IMR-90 (cell line): ENCODE data around the gene BARX1. TPM values are rescaled to one million over a fixed set of nuclear protein-coding genes. Genes with fewer than 3 reads are reported as not detected.

Source experiments
- ATAC-seq: fragments of 200-7000 bp; cut with Tn5 transposase; 2 replicates; pipeline ENCODE4 v1.9.1; 2020; ENCODE audit warnings: low read depth, mild to moderate bottlenecking, moderate library complexity
- BruUV-seq: library from RNA; stranded (reverse); fragments of 400-500 nt; replicated peaks from 2 replicates; lab custom pipeline; 2021; lab: Mats Ljungman, UMichigan
- CTCF ChIA-PET: fragments of 300-600 bp; formaldehyde crosslinking; extraction: SDS; loops from one replicate; lab custom pipeline; 2021; ENCODE audit warnings: antibody characterized with exemption; lab: Yijun Ruan, JAX
- POLR2A ChIA-PET: fragments of 300-600 bp; sonication (Branson Sonifier 250); formaldehyde crosslinking; loops from one replicate; lab custom pipeline; 2022; ENCODE audit warnings: antibody characterized with exemption; ENCODE audit not compliant: unreplicated experiment; lab: Charles Lee
- DNase-seq: peaks from one replicate; pipeline ENCODE4 v3.0.0; 2013
- H2AFZ ChIP-seq: replicated peaks from 2 replicates; pipeline ENCODE3; 2013; ENCODE audit warnings: low read length, mild to moderate bottlenecking; ENCODE audit not compliant: poor library complexity
- H2AK5ac ChIP-seq: 2 replicates; pipeline ENCODE4 v1.6.1; 2013; ENCODE audit warnings: low read depth, low read length, inconsistent platforms
- H2AK9ac ChIP-seq: replicated peaks from 2 replicates; pipeline ENCODE3; 2013; ENCODE audit warnings: mild to moderate bottlenecking, low read depth, low read length, moderate library complexity; ENCODE audit not compliant: poor library complexity
- H2BK120ac ChIP-seq: 2 replicates; pipeline ENCODE4 v1.6.1; 2013; ENCODE audit warnings: low read depth, low read length, inconsistent platforms
- H2BK15ac ChIP-seq: 3 replicates; pipeline ENCODE4 v1.6.1; 2013; ENCODE audit warnings: low read depth, low read length, inconsistent platforms
- H2BK20ac ChIP-seq: 2 replicates; pipeline ENCODE4 v1.6.1; 2013; ENCODE audit warnings: low read depth, mild to moderate bottlenecking, inconsistent platforms, low read length, moderate library complexity
- H2BK5ac ChIP-seq: 2 replicates; pipeline ENCODE4 v1.6.1; 2013; ENCODE audit warnings: mild to moderate bottlenecking, low read depth, low read length, inconsistent platforms; ENCODE audit not compliant: poor library complexity, severe bottlenecking
- H3K14ac ChIP-seq: replicated peaks from 2 replicates; pipeline ENCODE4 v1.6.1; 2013; ENCODE audit warnings: low read depth, low read length, inconsistent platforms
- H3K18ac ChIP-seq: 2 replicates; pipeline ENCODE4 v1.6.1; 2013; ENCODE audit warnings: low read depth, low read length, control low read depth
- H3K23ac ChIP-seq: 2 replicates; pipeline ENCODE4 v1.6.1; 2013; ENCODE audit warnings: low read depth, low read length, inconsistent platforms
- H3K27ac ChIP-seq: 2 replicates; pipeline ENCODE4 v1.5.1; 2013; ENCODE audit warnings: mild to moderate bottlenecking, control low read depth, low read length; ENCODE audit not compliant: insufficient read depth
- H3K27me3 ChIP-seq: 2 replicates; pipeline ENCODE4 v1.6.1; 2013; ENCODE audit warnings: low read length; ENCODE audit not compliant: control insufficient read depth, insufficient read depth
- H3K36me3 ChIP-seq: 2 replicates; pipeline ENCODE4 v1.6.1; 2013; ENCODE audit warnings: low read length, mixed read lengths; ENCODE audit not compliant: control insufficient read depth, insufficient read depth
- H3K4ac ChIP-seq: 2 replicates; pipeline ENCODE4 v1.6.1; 2013; ENCODE audit warnings: low read depth, low read length, inconsistent platforms
- H3K4me1 ChIP-seq: 2 replicates; pipeline ENCODE4 v1.6.1; 2013; ENCODE audit warnings: low read length, mixed read lengths; ENCODE audit not compliant: control insufficient read depth, insufficient read depth
- H3K4me2 ChIP-seq: 2 replicates; pipeline ENCODE4 v1.6.1; 2013; ENCODE audit warnings: low read depth, mild to moderate bottlenecking, control low read depth, low read length, moderate library complexity
- H3K4me3 ChIP-seq: 2 replicates; pipeline ENCODE4 v1.5.1; 2013; ENCODE audit warnings: low read depth, mild to moderate bottlenecking, control low read depth, low read length, moderate library complexity; ENCODE audit not compliant: insufficient read depth
- H3K56ac ChIP-seq: 2 replicates; pipeline ENCODE4 v1.6.1; 2013; ENCODE audit warnings: low read length, inconsistent platforms; ENCODE audit not compliant: insufficient read depth; ENCODE audit errors: extremely low read depth
- H3K79me1 ChIP-seq, 2 experiments: 2 replicates each; pipeline ENCODE4 v1.6.1; 2013; ENCODE audit warnings: low read length in 2 of 2, inconsistent platforms in 1 of 2, low read depth in 1 of 2
- H3K9ac ChIP-seq: 2 replicates; pipeline ENCODE4 v1.6.1; 2013; ENCODE audit warnings: low read depth, low read length, control low read depth
- H3K9me1 ChIP-seq: 2 replicates; pipeline ENCODE4 v1.6.1; 2013; ENCODE audit warnings: low read length, inconsistent platforms; ENCODE audit not compliant: insufficient read depth
- H3K9me3 ChIP-seq: 2 replicates; pipeline ENCODE4 v1.6.1; 2013; ENCODE audit warnings: low read length; ENCODE audit not compliant: control insufficient read depth, insufficient read depth
- H4K20me1 ChIP-seq: 2 replicates; pipeline ENCODE4 v1.6.1; 2013; ENCODE audit warnings: low read length, inconsistent platforms; ENCODE audit not compliant: insufficient read depth
- H4K5ac ChIP-seq: 2 replicates; pipeline ENCODE4 v1.6.1; 2013; ENCODE audit warnings: mild to moderate bottlenecking, low read depth, low read length, control low read depth
- H4K8ac ChIP-seq, 2 experiments: 2 replicates each; pipeline ENCODE4 v1.6.1; 2013; ENCODE audit warnings: low read depth in 2 of 2, low read length in 2 of 2, control low read depth in 1 of 2, inconsistent platforms in 1 of 2
- H4K91ac ChIP-seq: 2 replicates; pipeline ENCODE4 v1.6.1; 2013; ENCODE audit warnings: low read depth, low read length, inconsistent platforms; ENCODE audit not compliant: insufficient read depth
- CEBPB ChIP-seq: IDR thresholded peaks from 2 replicates; pipeline ENCODE4 v1.6.1; 2012; ENCODE audit warnings: low read depth, low read length, improper control_type of control experiment
- CTCF ChIP-seq: conservative IDR thresholded peaks from 2 replicates; pipeline ENCODE4 v1.5.1; 2012; ENCODE audit warnings: mild to moderate bottlenecking, low read depth, low read length, improper control_type of control experiment
- MAZ ChIP-seq: IDR thresholded peaks from 2 replicates; pipeline ENCODE4 v1.6.1; 2012; ENCODE audit warnings: low read depth, mild to moderate bottlenecking, low read length, improper control_type of control experiment, moderate library complexity, borderline replicate concordance
- NFE2L2 ChIP-seq: fragments of 150-350 bp; IDR thresholded peaks from 2 replicates; pipeline ENCODE4 v1.6.1; 2016; ENCODE audit warnings: low read depth, mild to moderate bottlenecking, low read length
- POLR2A ChIP-seq: IDR thresholded peaks from 2 replicates; pipeline ENCODE4 v1.6.1; 2012; ENCODE audit warnings: mild to moderate bottlenecking, low read depth, low read length
- RAD21 ChIP-seq: IDR thresholded peaks from 2 replicates; pipeline ENCODE4 v1.6.1; 2012; ENCODE audit warnings: low read length, improper control_type of control experiment
- SMC3 ChIP-seq: fragments of 150-350 bp; IDR thresholded peaks from 2 replicates; pipeline ENCODE4 v1.6.1; 2016; ENCODE audit warnings: low read depth, mild to moderate bottlenecking, antibody characterized with exemption, low read length, moderate library complexity
- WGBS, 2 experiments: methylation state at CpG; one replicate each; pipeline versions ENCODE4 v1.1.5 to v1.1.7; 2013; ENCODE audit warnings: missing lambda C conversion rate in 2 of 2; ENCODE audit not compliant: insufficient read length in 1 of 2; ENCODE audit errors: extremely low coverage in 2 of 2; 5-methylcytosine and 5-hydroxymethylcytosine counted together
- dilution Hi-C: fragments of 300-500 bp; cut with HindIII; formaldehyde crosslinking; loops from one replicate; pipeline ENCODE4 v1.14.3; 2018; ENCODE audit warnings: low sequenced_read_pairs; ENCODE audit not compliant: unreplicated experiment
- in situ Hi-C: fragments of 300-500 bp; cut with MboI; formaldehyde crosslinking; loops from 3 replicates; pipeline ENCODE4 v1.14.3; 2019; ENCODE audit warnings: low sequenced_read_pairs, inconsistent platforms, mixed read lengths
- intact Hi-C: fragments of 100-400 bp; cut with micrococcal nuclease; formaldehyde crosslinking; loops from 2 replicates; pipeline ENCODE4 v1.10.0; 2022
- polyA plus RNA-seq, 3 experiments: library from polyadenylated mRNA; depleted of rRNA; stranded (reverse); fragments of >200 nt; gene quantifications; 2 replicates each; pipeline ENCODE4 v1.2.3, GENCODE V29; 2012; ENCODE audit warnings: low replicate concordance in 1 of 3
- total RNA-seq: library from RNA; depleted of rRNA; stranded (reverse); fragments of >200 nt; gene quantifications from 2 replicates; pipeline ENCODE4 v1.2.3, GENCODE V29; 2012

Gene BARX1
- total and polyA plus RNA-seq, 2 of the 4 experiments (the other 2 are of a cell fraction) = not detected

GRCh38 chr9:93962561-93963440 is 7.6 kb upstream of the BARX1 start:
- H4K8ac ChIP-seq = no peak overlapping the region
- no peaks in the 10 kb centered on the region; the same call in 1 of the 2 replicates for H4K20me1 ChIP-seq
- no peaks in the 10 kb centered on the region for H3K9me1 ChIP-seq
- no peak overlapping the region for H2AK9ac ChIP-seq
- no peak overlapping the region for H2AK5ac ChIP-seq
- H3K27me3 ChIP-seq = peaks cover 52% of the 10 kb centered on the region
- dilution Hi-C loops (no loop called here), intact Hi-C loops (loop anchor here (1.0 to 10.0 kb wide), 4 partner anchors 136 to 798 kb away; no protein-coding TSS in a partner anchor), in situ Hi-C loops (loop anchor here (5.0 to 25.0 kb wide), 3 partner anchors 270 to 800 kb away; no protein-coding TSS in a partner anchor)
- H3K18ac ChIP-seq = no peak overlapping the region
- CTCF ChIA-PET = interaction anchor here (0.8 to 1.3 kb wide), 2 partner anchors 280 to 284 kb away, joined by 3 to 6 read pairs; no protein-coding TSS in a partner anchor
- H3K27ac ChIP-seq = no peak overlapping the region
- no peak overlapping the region for H2BK20ac ChIP-seq
- no peak overlapping the region for H3K4me3 ChIP-seq
- H3K36me3 ChIP-seq = no peaks in the 10 kb centered on the region
- no peak overlapping the region for H2BK15ac ChIP-seq
- WGBS, 2 experiments = 20% methylated on average over 3 of the region's 22 CpGs; no CpG with 5 or more reads in 1 of the 2 experiments
- TF ChIP-seq CTCF (peak; percentile 92), RAD21 (peak; percentile 79), MAZ (peak; percentile 64; the same call in 1 of the 2 replicates), NFE2L2 (no peak), POLR2A (no peak), CEBPB (peak; percentile 42; the same call in 1 of the 2 replicates), SMC3 (peak; percentile 83)
- H3K79me1 ChIP-seq = no peaks in the 10 kb centered on the region
- H2AFZ ChIP-seq = peak overlapping the region; percentile 2
- H3K4ac ChIP-seq = no peak overlapping the region
- H3K23ac ChIP-seq = no peak overlapping the region
- H4K5ac ChIP-seq = no peak overlapping the region
- H3K4me2 ChIP-seq = no peak overlapping the region
- H3K9ac ChIP-seq = no peak overlapping the region
- peak; percentile 78 for DNase-seq
- POLR2A ChIA-PET = no interaction called here
- H3K56ac ChIP-seq = no peak overlapping the region
- no peak overlapping the region for H4K91ac ChIP-seq
- no peak overlapping the region for H3K14ac ChIP-seq
- no TSS peak for BruUV-seq
- no peaks in the 10 kb centered on the region; the same call in 1 of the 2 replicates for H3K9me3 ChIP-seq
- no peak overlapping the region for H2BK120ac ChIP-seq
- no peak overlapping the region for H2BK5ac ChIP-seq
- peak; percentile 85 for ATAC-seq
- peaks cover 1% of the 10 kb centered on the region; the same call in 1 of the 2 replicates for H3K4me1 ChIP-seq
